ENCODE measurements around the gene BMS1. TPM values are rescaled to one million over a fixed set of nuclear protein-coding genes. Genes with fewer than 3 reads are reported as not detected.
"Not testable (repeated sequence)": the region's sequence is repeated elsewhere in the genome, so short reads cannot be mapped to it uniquely, and the experiment has no call there.

The BMS1 gene
- total RNA-seq, 2 donors from 2014 or later, result 11.8 to 14.3 TPM

DNA sequence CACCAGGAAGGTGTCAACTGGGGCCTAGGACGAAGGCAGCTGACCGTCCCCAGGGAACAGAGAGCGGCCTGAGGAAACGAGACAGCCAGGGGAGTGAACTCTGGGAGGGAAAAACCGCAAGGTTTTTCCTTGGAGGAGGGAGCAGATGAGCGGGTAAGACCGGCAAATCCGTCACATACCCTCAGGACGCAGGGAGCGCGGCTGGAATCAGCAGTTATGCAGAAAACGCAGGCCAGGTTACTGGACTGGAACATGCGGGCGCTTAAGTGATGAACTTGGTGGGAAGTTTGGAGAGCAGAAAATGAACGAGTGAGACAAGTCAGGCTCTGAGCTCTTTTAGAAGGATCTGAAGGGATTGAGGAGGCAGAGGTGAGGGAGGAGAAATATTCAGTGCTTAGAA is 76.7 kb downstream of the BMS1 start:
- ATAC-seq (no peak), DNase-seq (no peak)
- intact Hi-C loops (cut with DNase I), result no loop called here

DNA sequence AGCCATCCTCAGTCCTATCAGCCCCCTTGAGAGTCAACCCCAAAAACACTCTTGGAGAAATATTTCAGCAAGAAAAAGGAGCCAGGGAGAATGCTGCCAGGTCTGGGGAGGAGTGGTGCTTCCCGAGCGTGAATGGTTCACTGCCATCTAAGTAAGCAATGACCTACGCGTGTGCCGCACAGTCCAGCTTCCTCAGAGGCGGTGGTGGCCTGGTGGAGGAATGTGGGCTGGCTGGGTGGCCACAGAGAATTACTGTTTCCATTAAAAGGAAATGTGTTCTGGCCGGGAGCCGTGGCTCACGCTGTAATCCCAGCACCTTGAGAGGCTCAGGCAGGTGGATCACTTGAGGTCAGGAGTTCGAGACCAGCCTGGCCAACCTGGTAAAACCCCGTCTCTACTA is 77.4 kb downstream of the BMS1 start:
- DNase-seq; intact Hi-C loops (cut with DNase I); ATAC-seq: not testable (repeated sequence)

GRCh38 chr10:42862801-42863200 is 80.2 kb downstream of the BMS1 start:
- DNase-seq; intact Hi-C loops (cut with DNase I); ATAC-seq: not testable (repeated sequence)

GRCh38 chr10:42864575-42864974 is 82.0 kb downstream of the BMS1 start:
- DNase-seq, result no peak
- intact Hi-C loops (cut with DNase I), result no loop called here
- no peak for ATAC-seq

DNA sequence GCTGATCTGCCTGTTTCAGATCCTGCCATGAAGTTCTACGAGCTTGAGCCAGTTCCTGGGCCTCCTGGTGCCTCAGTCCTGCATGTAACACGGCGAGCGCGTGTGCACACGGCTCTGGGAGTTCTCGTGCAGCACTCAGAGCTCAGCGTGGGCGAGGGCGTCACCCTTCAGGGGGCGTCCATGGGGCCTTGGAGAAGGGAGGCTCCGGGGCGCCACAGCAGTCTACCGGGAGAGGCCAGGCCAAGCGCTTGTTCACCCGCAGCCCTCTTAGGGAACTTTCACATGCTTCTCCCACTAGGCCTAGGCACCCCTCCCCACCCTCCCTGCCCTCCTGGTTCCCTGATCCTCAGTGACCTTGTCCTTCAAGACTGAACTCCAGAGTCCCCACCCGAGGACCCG is 83.1 kb downstream of the BMS1 start:
- DNase-seq, result no peak
- intact Hi-C loops (cut with DNase I), result loop anchor here in 1 of 2 donors (1.0 kb wide), 1 partner anchor 240 kb away; no protein-coding TSS in a partner anchor
- no peak for ATAC-seq

DNA sequence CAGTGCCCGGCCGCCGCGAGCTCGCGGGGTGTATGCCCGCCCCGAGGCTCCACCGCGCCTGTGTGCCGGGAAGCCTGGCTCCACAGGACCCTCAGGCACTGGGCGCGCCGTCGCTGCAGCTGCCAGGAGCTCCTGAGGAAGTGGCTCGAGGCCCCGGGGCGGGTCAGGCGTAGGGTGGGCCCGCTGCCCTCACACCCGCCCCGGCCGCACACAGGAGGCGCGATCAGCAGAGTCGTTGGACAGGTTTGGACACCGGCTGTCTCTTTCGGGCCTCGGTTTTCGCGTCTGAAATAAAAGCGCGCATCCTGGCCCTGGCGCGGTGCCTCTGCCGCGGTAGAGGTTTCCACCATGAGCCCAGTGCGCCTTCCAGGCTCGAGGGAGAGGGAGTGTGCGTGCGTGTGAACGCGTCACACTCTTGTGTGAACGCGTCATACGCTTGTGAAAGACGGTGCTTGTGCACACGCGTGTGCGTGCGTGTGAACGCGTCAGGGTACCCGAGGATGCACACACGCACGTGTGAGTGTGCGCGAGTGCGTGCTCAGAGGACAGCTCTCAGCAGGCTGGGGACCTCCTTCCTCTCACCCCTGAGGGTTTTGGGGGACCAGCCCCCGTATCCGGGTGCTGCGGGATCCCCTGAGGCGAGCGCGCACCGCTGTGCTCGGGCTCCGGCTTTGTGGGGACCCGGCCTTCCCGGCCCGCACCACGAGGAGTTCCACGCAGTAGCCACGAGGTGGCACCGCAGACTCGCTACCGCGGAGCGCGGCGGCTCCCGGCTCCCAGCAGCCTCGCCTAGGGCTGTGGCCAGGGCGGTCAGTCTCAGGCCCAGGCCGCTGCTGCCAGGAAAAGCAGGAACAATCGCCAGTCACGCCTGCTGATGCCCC is 83.8 kb downstream of the BMS1 start:
- ATAC-seq (peak; percentile 100), DNase-seq (peak; percentile 89)
- intact Hi-C loops (cut with DNase I), result loop anchor here in 1 of 2 donors (1.0 kb wide), 1 partner anchor 239 kb away; no protein-coding TSS in a partner anchor

GRCh38 chr10:42867571-42867970 is 85.0 kb downstream of the BMS1 start:
- no peak for DNase-seq
- intact Hi-C loops (cut with DNase I), result no loop called here
- ATAC-seq, result no peak

- ATAC-seq, result no peak
- intact Hi-C loops (cut with DNase I), result no loop called here
- no peak for DNase-seq
These were observed 85.9 kb downstream of the BMS1 start for GRCh38 chr10:42868530-42868929.

DNA sequence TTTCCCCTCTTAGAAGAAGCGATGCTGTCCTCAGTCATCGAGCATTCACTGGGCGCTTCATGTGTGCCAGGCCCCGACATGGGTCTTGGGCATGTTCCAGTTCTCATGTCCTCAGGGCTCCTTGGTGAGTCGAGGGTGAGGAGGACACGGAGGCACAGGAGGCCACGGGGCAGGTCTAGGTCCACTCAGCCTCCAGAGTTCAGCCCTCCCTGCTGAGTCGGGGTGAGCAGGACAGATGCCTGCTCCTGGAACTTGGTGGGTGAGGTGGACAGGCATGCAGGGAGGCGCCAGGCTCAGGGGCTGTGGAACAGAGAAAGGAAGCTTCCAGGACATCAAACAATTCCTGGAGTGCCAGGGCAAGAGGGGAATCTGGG is 87.4 kb downstream of the BMS1 start:
- ATAC-seq (no peak), DNase-seq (no peak)
- intact Hi-C loops (cut with DNase I), result loop anchor here in 1 of 2 donors (5.0 kb wide), 1 partner anchor 232 kb away; no protein-coding TSS in a partner anchor

DNA sequence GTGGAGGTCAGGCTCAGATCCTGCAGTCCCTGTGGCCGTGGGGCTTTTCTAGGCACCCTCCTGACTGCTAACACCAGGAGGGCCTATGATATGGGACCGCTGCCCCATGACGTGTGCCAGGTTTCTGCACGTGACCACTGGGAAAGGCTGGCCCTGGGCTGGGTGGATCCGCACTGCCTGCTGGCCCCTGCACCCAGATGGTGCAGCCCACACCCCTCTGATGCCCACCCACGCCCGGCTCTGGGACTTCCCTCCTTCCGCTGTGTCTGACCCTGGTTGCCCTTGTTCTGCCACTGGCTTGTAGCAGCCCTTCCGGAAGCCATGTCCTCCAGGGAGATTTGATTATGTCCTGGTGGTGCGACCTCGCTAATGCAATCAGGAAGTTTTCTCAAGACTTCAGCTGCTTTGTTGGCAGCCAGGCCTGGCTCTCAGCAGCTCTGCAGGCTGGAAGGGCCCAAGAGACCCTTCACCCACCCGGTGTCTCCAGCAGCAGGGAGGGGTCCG is 88.6 kb downstream of the BMS1 start:
- intact Hi-C loops (cut with DNase I), result loop anchor here in 1 of 2 donors (5.0 kb wide), 1 partner anchor 231 kb away; no protein-coding TSS in a partner anchor
- DNase-seq, result peak; percentile 53
- ATAC-seq, result not testable (repeated sequence)

DNA sequence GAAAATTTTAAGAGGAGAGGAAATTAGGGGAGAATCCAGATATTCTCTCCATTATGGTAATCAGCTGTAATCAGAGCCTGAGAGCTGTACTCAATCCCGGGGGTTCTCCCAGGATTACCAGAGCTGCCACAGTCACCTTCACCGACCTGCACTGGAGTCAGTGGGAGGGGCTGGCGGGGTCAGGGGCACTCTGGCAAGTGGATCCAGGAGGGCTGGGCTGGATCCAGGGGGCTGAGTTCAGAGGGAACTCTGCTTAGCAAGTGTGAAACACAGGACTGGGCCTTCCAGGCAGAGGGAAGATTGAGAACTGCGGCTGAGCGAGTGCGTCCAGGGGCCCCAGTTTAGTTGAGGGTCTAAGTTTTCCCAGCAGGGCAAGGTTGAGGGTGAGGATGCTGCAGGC is 89.2 kb downstream of the BMS1 start:
- DNase-seq (no peak), ATAC-seq (no peak)
- intact Hi-C loops (cut with DNase I), result loop anchor here in 1 of 2 donors (5.0 kb wide), 1 partner anchor 230 kb away; no protein-coding TSS in a partner anchor

GRCh38 chr10:42872865-42873435 is 90.4 kb downstream of the BMS1 start:
- intact Hi-C loops (cut with DNase I), result loop anchor here in 1 of 2 donors (5.0 kb wide), 1 partner anchor 229 kb away; no protein-coding TSS in a partner anchor
- DNase-seq (no peak), ATAC-seq (no peak)

DNA sequence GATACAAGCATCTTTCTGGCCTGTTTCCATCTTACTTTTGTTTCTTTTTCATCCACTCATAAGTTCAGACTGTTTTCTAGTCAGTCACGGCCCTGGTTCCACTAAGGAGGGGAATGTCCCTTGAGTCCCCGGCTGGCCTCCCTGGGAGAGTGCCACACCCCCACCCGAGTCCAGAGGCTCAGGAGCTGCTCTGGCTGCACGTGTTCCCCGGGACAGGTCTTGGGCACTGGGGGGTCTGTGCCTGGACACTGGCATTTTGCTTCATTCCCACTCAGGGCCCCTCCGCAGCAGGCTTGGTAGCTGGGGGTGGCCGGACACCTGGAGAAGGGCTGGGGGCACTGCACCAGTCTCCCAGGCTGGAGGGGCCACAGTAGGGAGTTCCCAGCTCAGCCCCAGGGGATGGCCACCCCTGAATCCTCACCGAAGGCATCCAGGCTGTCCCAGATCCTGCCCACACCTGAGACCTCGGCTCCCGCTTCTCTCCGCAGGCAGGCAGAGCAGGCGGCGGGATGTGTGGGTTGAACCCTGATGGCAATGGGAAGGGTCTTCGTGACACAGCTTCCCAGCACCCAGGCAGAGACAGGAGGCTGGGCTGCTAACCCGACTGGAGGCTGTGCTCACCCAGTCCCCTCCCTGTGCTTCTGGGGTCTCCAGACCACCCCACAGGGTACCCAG is 92.3 kb downstream of the BMS1 start:
- ATAC-seq (no peak), DNase-seq (no peak)
- intact Hi-C loops (cut with DNase I), result loop anchor here in 1 of 2 donors (5.0 kb wide), 1 partner anchor 227 kb away; no protein-coding TSS in a partner anchor

- no peak for ATAC-seq
- intact Hi-C loops (cut with DNase I), result no loop called here
These were observed 92.8 kb downstream of the BMS1 start for GRCh38 chr10:42875388-42875755.

DNA sequence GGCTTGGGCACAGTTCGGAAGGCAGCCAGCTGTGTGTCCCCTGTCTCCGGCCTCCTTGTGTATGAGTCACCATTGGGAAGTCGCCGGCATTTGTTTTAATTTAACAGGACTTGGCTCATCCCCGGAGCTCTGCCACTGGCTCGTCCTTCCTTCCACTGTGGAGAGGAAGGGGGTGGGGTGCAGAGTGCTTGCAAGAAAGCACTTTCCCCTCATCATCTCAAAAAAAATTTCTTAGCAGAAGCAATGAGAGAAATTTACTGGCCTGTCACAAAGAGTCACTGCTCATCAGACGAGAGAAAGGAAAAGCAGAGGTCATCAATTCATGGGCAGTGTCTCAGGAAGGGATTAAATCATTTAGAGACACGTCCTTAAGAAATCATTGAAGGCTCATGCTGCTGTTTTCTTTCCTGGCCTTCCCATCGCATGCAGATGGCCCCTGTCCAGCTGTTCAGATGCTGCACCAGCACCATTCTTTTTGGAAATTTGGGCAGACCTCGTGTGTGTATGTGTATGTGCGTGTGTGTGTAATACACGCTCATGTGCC is 93.3 kb downstream of the BMS1 start:
- intact Hi-C loops (cut with DNase I), result no loop called here
- ATAC-seq (peak; percentile 39 to 62), DNase-seq (peak; percentile 40)

More at GRCh38 chr10:42875388-42875755, 92.8 kb downstream of the BMS1 start:
- DNase-seq, result no peak

- intact Hi-C loops (cut with DNase I), result no loop called here
- no peak for ATAC-seq
- DNase-seq, result no peak
These were observed 93.9 kb downstream of the BMS1 start for GRCh38 chr10:42876476-42876875.

DNA sequence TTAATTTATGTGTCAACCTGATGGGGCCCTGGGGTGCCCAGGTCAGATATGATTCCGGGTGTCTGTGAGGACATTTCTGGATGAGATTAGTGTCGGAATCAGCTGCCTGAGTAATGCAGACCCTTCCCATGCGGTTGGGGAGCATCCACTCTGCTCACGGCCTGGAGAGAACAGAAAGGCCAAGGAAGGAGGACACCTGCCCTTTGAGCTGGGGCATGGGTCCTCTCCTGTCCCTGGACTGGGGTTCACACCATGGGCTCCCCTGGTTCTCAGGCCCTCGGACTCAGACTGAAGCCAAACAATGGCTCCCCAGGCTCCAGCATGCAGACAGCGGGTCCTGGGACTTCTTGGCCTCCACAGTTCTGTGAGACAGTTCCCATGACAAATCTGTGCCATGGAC is 94.3 kb downstream of the BMS1 start:
- DNase-seq, result no peak
- intact Hi-C loops (cut with DNase I), result no loop called here
- no peak for ATAC-seq

DNA sequence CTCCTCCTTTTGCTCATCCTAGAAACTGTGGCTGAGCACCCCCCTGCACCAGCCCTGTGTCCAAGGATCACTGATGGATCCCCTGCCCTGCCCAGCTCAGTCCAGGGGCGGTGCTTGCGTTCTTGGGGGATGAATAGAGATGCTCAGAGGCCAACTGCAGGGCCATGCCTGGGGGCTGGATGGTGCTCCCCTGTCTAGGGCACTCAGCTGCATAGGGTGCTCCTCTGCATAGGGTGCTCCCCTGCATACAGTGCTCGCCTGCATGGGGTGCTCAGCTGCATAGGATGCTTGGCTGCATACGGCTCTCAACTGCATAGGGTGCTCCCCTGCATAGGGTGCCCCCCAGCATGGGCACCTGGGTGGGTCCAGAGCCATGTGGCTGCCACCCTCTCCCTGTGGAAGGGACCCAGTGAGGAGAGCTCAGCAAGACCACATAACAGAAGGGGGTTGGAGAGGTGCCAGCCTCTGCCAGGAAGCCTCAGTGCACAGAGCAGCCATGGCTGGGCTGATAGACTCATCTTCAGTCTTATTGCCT is 95.0 kb downstream of the BMS1 start:
- intact Hi-C loops (cut with DNase I), result no loop called here
- ATAC-seq (no peak), DNase-seq (no peak)

Data from left cardiac atrium (tissue), 4 donors.